Peyer's patch (tissue), 4 donors: ENCODE data around the gene PCNX2. TPM values are rescaled to one million over a fixed set of nuclear protein-coding genes. Genes with fewer than 3 reads are reported as not detected.

Experiments
- DNase-seq, 3 donors: peaks; one replicate each; pipeline ENCODE4 v3.0.0-alpha.2; 2017 to 2019
- H3K27ac ChIP-seq, 4 donors: fragments of 200-600 bp; sonication (generic); one replicate each; pipeline ENCODE4 v1.5.1; 2016 to 2019
- H3K27me3 ChIP-seq, 2 donors: fragments of 200-600 bp; sonication (generic); one replicate each; pipeline ENCODE4 v1.5.1; 2019
- H3K36me3 ChIP-seq, 3 donors: fragments of 200-600 bp; sonication (generic); one replicate each; pipeline ENCODE4 v1.5.1; 2016 to 2019
- H3K4me1 ChIP-seq, 4 donors: fragments of 200-600 bp; sonication (generic); one replicate each; pipeline ENCODE4 v1.5.1; 2016 to 2019
- H3K4me3 ChIP-seq, 4 donors: fragments of 200-600 bp; sonication (generic); 1 replicate in 3 of 4; 2 replicates in 1 of 4; pipeline ENCODE4 v1.5.1; 2016 to 2019; ENCODE audit warnings: mild to moderate bottlenecking in 1 of 4
- H3K9me3 ChIP-seq, 4 donors: fragments of 200-600 bp; sonication (generic); one replicate each; pipeline ENCODE4 v1.5.1; 2016 to 2019; ENCODE audit warnings: mild to moderate bottlenecking in 1 of 4
- POLR2A ChIP-seq, 2 donors: fragments of 450-650 bp; IDR thresholded peaks; one replicate each; pipeline ENCODE4 v1.5.1; 2017; ENCODE audit warnings: antibody characterized with exemption in 2 of 2, mild to moderate bottlenecking in 2 of 2, moderate library complexity in 2 of 2
- total RNA-seq, 4 donors: library from RNA; depleted of rRNA; stranded (reverse); fragments of >200 nt; gene quantifications; one replicate each; pipeline ENCODE4 v1.1.0, GENCODE V29; 2016
- TF ChIP-seq, protein P1 (sequence below), 6 experiments: fragments of 450-650 bp in 4 of 6; fragments of 200-600 bp in 2 of 6; sonication (generic) in 1 of 6; IDR thresholded peaks; one replicate each; pipeline ENCODE4 v1.5.1; 2017 to 2019; ENCODE audit warnings: antibody characterized with exemption in 6 of 6, mild to moderate bottlenecking in 3 of 6, moderate library complexity in 1 of 6

The PCNX2 gene
- total RNA-seq, 4 donors from 2014 or later, result 6.3 to 79.2 (median 18.9) TPM

- Histone ChIP-seq H3K9me3 (peaks cover 0 to 3% (median 0%) of the 10 kb centered on the region in 4 donors), H3K4me1 (no peaks in the 10 kb centered on the region), H3K27me3 (no peaks in the 10 kb centered on the region), H3K4me3 (no peak overlapping the region), H3K27ac (no peak overlapping the region), H3K36me3 (no peaks in the 10 kb centered on the region)
- DNase-seq, result no peak
- TF ChIP-seq, protein P1, sequence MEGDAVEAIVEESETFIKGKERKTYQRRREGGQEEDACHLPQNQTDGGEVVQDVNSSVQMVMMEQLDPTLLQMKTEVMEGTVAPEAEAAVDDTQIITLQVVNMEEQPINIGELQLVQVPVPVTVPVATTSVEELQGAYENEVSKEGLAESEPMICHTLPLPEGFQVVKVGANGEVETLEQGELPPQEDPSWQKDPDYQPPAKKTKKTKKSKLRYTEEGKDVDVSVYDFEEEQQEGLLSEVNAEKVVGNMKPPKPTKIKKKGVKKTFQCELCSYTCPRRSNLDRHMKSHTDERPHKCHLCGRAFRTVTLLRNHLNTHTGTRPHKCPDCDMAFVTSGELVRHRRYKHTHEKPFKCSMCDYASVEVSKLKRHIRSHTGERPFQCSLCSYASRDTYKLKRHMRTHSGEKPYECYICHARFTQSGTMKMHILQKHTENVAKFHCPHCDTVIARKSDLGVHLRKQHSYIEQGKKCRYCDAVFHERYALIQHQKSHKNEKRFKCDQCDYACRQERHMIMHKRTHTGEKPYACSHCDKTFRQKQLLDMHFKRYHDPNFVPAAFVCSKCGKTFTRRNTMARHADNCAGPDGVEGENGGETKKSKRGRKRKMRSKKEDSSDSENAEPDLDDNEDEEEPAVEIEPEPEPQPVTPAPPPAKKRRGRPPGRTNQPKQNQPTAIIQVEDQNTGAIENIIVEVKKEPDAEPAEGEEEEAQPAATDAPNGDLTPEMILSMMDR (IDR thresholded peaks at IDR 0.05), result no peak
- no peak for TF ChIP-seq POLR2A (IDR thresholded peaks at IDR 0.05)
Observed at GRCh38 chr1:233163696-233164095, 131.8 kb downstream of the PCNX2 start.

GRCh38 chr1:233158322-233158721, 137.2 kb downstream of the PCNX2 start:
- H3K4me1 ChIP-seq, result no peaks in the 10 kb centered on the region
- TF ChIP-seq POLR2A (IDR thresholded peaks at IDR 0.05), result no peak
- H3K4me3 ChIP-seq, result no peak overlapping the region
- H3K9me3 ChIP-seq, result no peaks in the 10 kb centered on the region
- H3K27ac ChIP-seq, result no peak overlapping the region
- no peaks in the 10 kb centered on the region for H3K27me3 ChIP-seq
- no peak for DNase-seq
- H3K36me3 ChIP-seq, result no peaks in the 10 kb centered on the region

GRCh38 chr1:233157245-233157644, 138.3 kb downstream of the PCNX2 start:
- Histone ChIP-seq H3K4me3 (no peak overlapping the region), H3K9me3 (no peaks in the 10 kb centered on the region), H3K27ac (no peak overlapping the region), H3K36me3 (no peaks in the 10 kb centered on the region), H3K4me1 (no peaks in the 10 kb centered on the region), H3K27me3 (no peaks in the 10 kb centered on the region)
- no peak for DNase-seq
- no peak for TF ChIP-seq POLR2A (IDR thresholded peaks at IDR 0.05)
- TF ChIP-seq, protein P1 (IDR thresholded peaks at IDR 0.05), result no peak

DNA sequence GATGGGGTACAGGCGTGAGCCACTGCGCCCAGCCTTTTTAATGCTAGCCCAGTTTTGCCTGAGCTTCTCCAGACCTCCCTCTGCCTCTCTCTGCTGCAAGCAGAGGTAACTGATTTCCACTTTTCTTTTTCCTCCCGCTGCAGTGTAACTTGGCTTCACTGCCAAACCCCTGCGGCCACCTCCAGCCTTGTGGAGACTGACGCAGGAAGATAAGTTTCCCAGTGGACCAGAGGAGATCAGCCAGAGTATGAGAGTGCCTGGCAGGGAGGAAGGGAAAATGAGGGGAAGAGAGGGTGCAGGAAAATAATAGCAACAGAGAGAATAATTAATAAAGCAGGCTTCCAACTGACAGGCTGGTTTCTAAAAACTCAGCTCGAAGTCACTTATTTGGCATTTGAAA, 143.7 kb downstream of the PCNX2 start:
- Histone ChIP-seq H3K27me3 (no peaks in the 10 kb centered on the region), H3K27ac (no peak overlapping the region), H3K9me3 (no peaks in the 10 kb centered on the region), H3K4me3 (no peak overlapping the region), H3K36me3 (no peaks in the 10 kb centered on the region), H3K4me1 (no peaks in the 10 kb centered on the region)
- no peak for DNase-seq
- TF ChIP-seq, protein P1 (IDR thresholded peaks at IDR 0.05), result no peak
- TF ChIP-seq POLR2A (IDR thresholded peaks at IDR 0.05), result no peak

GRCh38 chr1:233144434-233144833, 151.1 kb downstream of the PCNX2 start:
- H3K4me1 ChIP-seq, result no peaks in the 10 kb centered on the region
- no peaks in the 10 kb centered on the region for H3K27me3 ChIP-seq
- no peak overlapping the region for H3K4me3 ChIP-seq
- no peak for TF ChIP-seq POLR2A (IDR thresholded peaks at IDR 0.05)
- TF ChIP-seq, protein P1 (IDR thresholded peaks at IDR 0.05), result no peak
- DNase-seq, result no peak
- no peaks in the 10 kb centered on the region for H3K36me3 ChIP-seq
- H3K9me3 ChIP-seq, result no peaks in the 10 kb centered on the region
- H3K27ac ChIP-seq, result no peak overlapping the region

- H3K27ac ChIP-seq, result no peak overlapping the region
- H3K9me3 ChIP-seq, result no peaks in the 10 kb centered on the region
- no peak overlapping the region for H3K4me3 ChIP-seq
Observed at GRCh38 chr1:233143241-233143640, 152.3 kb downstream of the PCNX2 start.

More at GRCh38 chr1:233143241-233143640, 152.3 kb downstream of the PCNX2 start:
- no peaks in the 10 kb centered on the region for H3K27me3 ChIP-seq
- H3K4me1 ChIP-seq, result no peaks in the 10 kb centered on the region
- TF ChIP-seq POLR2A (IDR thresholded peaks at IDR 0.05), result no peak
- TF ChIP-seq, protein P1 (IDR thresholded peaks at IDR 0.05), result no peak
- DNase-seq, result no peak
- no peaks in the 10 kb centered on the region for H3K36me3 ChIP-seq
